GM23338 (cell line): Measurements from ENCODE around the gene PNPLA8. TPM values are rescaled to one million over a fixed set of nuclear protein-coding genes. Genes with fewer than 3 reads are reported as not detected.
"Not testable (repeated sequence)": the region's sequence is repeated elsewhere in the genome, so short reads cannot be mapped to it uniquely, and the experiment has no call there.

ENCODE experiments used
- ATAC-seq: fragments of 200-7000 bp; cut with Tn5 transposase; 3 replicates; pipeline ENCODE4 v1.9.1; 2020
- DNase-seq: peaks from one replicate; pipeline ENCODE4 v3.0.0-alpha.2; 2015; ENCODE audit warnings: low spot score
- H2AFZ ChIP-seq: fragments of 200-600 bp; sonication (generic); 2 replicates; pipeline ENCODE4 v1.8.0; 2016; ENCODE audit warnings: antibody characterized with exemption, mild to moderate bottlenecking, moderate library complexity
- H3F3A ChIP-seq: fragments of 200-600 bp; sonication (generic); replicated peaks from 2 replicates; pipeline ENCODE4 v1.8.0; 2017; ENCODE audit warnings: antibody characterized with exemption, mixed run types, low read depth
- H3K27ac ChIP-seq: fragments of 200-600 bp; sonication (generic); 2 replicates; pipeline ENCODE4 v1.6.1; 2016; ENCODE audit warnings: low read depth
- H3K27me3 ChIP-seq: fragments of 200-600 bp; sonication (generic); 2 replicates; pipeline ENCODE4 v1.8.0; 2016; ENCODE audit warnings: mild to moderate bottlenecking, mixed run types, moderate library complexity; ENCODE audit not compliant: insufficient read depth
- H3K36me3 ChIP-seq: fragments of 200-600 bp; sonication (generic); 2 replicates; pipeline ENCODE4 v1.8.0; 2016; ENCODE audit warnings: mild to moderate bottlenecking; ENCODE audit not compliant: insufficient read depth
- H3K4me1 ChIP-seq: fragments of 200-600 bp; sonication (generic); 2 replicates; pipeline ENCODE4 v1.8.0; 2016; ENCODE audit warnings: mild to moderate bottlenecking, moderate library complexity; ENCODE audit not compliant: insufficient read depth
- H3K4me2 ChIP-seq: fragments of 200-600 bp; sonication (generic); 2 replicates; pipeline ENCODE4 v1.7.1; 2017; ENCODE audit warnings: mixed run types
- H3K4me3 ChIP-seq: fragments of 200-600 bp; sonication (generic); 2 replicates; pipeline ENCODE4 v1.6.1; 2016; ENCODE audit warnings: mixed run types
- H3K79me2 ChIP-seq: fragments of 200-600 bp; sonication (generic); replicated peaks from 2 replicates; pipeline ENCODE4 v1.8.0; 2017; ENCODE audit warnings: mild to moderate bottlenecking; ENCODE audit not compliant: insufficient read depth
- H3K9me2 ChIP-seq: fragments of 200-600 bp; sonication (generic); 2 replicates; pipeline ENCODE4 v1.8.0; 2017; ENCODE audit not compliant: insufficient read depth
- H4K20me1 ChIP-seq: fragments of 200-600 bp; sonication (generic); replicated peaks from 2 replicates; pipeline ENCODE4 v1.8.0; 2017; ENCODE audit warnings: mild to moderate bottlenecking; ENCODE audit not compliant: insufficient read depth
- H3K27ac Mint-ChIP-seq: 2 replicates; pipeline ENCODE4 v1.8.0; 2020; ENCODE audit warnings: inconsistent platforms, mild to moderate bottlenecking, moderate library complexity, mixed read lengths
- H3K27me3 Mint-ChIP-seq: 3 replicates; pipeline ENCODE4 v1.8.0; 2022; ENCODE audit warnings: low read depth, mild to moderate bottlenecking, moderate library complexity, mixed read lengths, inconsistent platforms; ENCODE audit not compliant: insufficient read depth, poor library complexity
- H3K36me3 Mint-ChIP-seq: 3 replicates; pipeline ENCODE4 v1.8.0; 2021; ENCODE audit warnings: low read depth, mild to moderate bottlenecking, inconsistent platforms, moderate library complexity, mixed read lengths
- H3K4me1 Mint-ChIP-seq: 3 replicates; pipeline ENCODE4 v1.8.0; 2020; ENCODE audit warnings: mild to moderate bottlenecking, inconsistent platforms, mixed read lengths
- H3K4me3 Mint-ChIP-seq: 3 replicates; pipeline ENCODE4 v1.8.0; 2021; ENCODE audit warnings: moderate library complexity, mild to moderate bottlenecking, inconsistent platforms, mixed read lengths
- H3K9me3 Mint-ChIP-seq: 3 replicates; pipeline ENCODE4 v1.8.0; 2020; ENCODE audit warnings: moderate library complexity, mild to moderate bottlenecking, inconsistent platforms, mixed read lengths
- JUNB ChIP-seq: IDR thresholded peaks from one replicate; pipeline ENCODE4 v1.6.1; 2016; ENCODE audit warnings: antibody characterized with exemption; ENCODE audit not compliant: unreplicated experiment
- NANOG ChIP-seq: IDR thresholded peaks from 2 replicates; pipeline ENCODE4 v1.6.1; 2016; ENCODE audit warnings: antibody characterized with exemption, borderline replicate concordance
- POLR2AphosphoS5 ChIP-seq: IDR thresholded peaks from 2 replicates; pipeline ENCODE4 v1.6.1; 2016; ENCODE audit warnings: antibody characterized with exemption, low read depth
- polyA plus RNA-seq: library from polyadenylated mRNA; unstranded; fragments of >200 nt; fragmentation: Nextera tagmentation; extraction: Ambion mirVana; gene quantifications from 2 replicates; pipeline ENCODE4 v1.2.1, GENCODE V29; 2016
- total RNA-seq: library from RNA; depleted of rRNA; stranded (reverse); fragments of >200 nt; shearing (Covaris generic); gene quantifications from 2 replicates; pipeline ENCODE4 v1.2.3, GENCODE V29; 2014

Gene PNPLA8
- total and polyA plus RNA-seq, 2 experiments from 2014 or later = 12.5 to 13.6 TPM

DNA sequence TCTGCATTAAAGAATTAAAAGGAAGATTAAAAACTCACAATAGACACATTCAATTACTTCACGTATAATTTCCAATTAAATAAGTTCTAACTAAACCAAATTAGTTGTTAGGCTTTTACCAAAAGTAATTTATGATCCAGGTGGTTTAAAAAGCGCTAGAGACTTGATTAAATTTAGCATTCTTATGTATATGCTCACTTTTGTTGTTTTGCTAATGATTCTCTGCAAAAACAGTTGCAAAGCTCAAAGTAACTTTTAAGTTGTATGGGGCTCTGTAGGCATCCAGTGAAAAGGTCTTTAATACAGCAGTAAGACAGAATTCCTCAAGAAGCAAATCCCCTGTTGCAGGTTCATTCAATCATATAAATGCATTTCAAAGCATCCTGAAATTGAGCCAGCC is 15.5 kb upstream of the PNPLA8 start:
- H3K4me3 ChIP-seq = no peak overlapping the region
- peaks cover 8% of the 10 kb centered on the region; the same call in 1 of the 2 replicates for H3K4me1 ChIP-seq
- no peak overlapping the region for H2AFZ ChIP-seq
- H3K9me3 Mint-ChIP-seq = peaks cover 7% of the 10 kb centered on the region
- H3K9me2 ChIP-seq = no peaks in the 10 kb centered on the region
- peak overlapping the region; percentile 0; the same call in 1 of the 3 replicates for H3K4me3 Mint-ChIP-seq
- DNase-seq (peak; percentile 76), ATAC-seq (peak; percentile 88)
- H3F3A ChIP-seq = no peaks in the 10 kb centered on the region
- peaks cover 13% of the 10 kb centered on the region; the same call in 2 of the 3 replicates for H3K4me1 Mint-ChIP-seq
- no peaks in the 10 kb centered on the region for H3K27me3 ChIP-seq
- no peak overlapping the region for H3K27ac ChIP-seq
- no peak overlapping the region for H3K27ac Mint-ChIP-seq
- H3K36me3 Mint-ChIP-seq = peaks cover 5% of the 10 kb centered on the region; the same call in 2 of the 3 replicates
- no peaks in the 10 kb centered on the region for H3K36me3 ChIP-seq
- H3K27me3 Mint-ChIP-seq = peaks cover 2% of the 10 kb centered on the region
- TF ChIP-seq POLR2AphosphoS5 (no peak), NANOG (peak; percentile 67; the same call in 1 of the 2 replicates)
- peak overlapping the region; percentile 48 for H3K4me2 ChIP-seq
- no peaks in the 10 kb centered on the region for H3K79me2 ChIP-seq
- no peaks in the 10 kb centered on the region for H4K20me1 ChIP-seq

DNA sequence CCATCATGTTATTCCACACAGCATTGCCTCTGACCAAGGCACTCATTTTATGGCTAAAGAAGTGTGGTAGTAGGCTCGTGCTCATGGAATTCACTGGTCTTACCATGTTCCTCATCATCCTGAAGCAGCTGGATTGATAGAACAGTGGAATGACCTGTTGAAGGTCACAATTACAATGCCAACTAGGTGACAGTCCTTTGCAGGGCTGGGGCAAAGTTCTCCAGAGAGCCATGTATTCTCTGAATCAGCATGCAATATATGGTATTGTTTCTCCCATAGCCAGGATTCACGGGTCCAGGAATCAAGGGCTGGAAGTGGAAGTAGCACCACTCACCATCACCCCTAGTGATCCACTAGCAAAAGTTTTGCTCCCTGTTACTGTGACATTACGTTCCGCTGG is 12.8 kb upstream of the PNPLA8 start:
- H3K4me3 Mint-ChIP-seq, H3K27ac ChIP-seq, H3K27me3 ChIP-seq, H2AFZ ChIP-seq, H3K4me3 ChIP-seq, H3K79me2 ChIP-seq, DNase-seq, H3K4me2 ChIP-seq, ATAC-seq, H4K20me1 ChIP-seq, H3K27ac Mint-ChIP-seq, H3F3A ChIP-seq, H3K36me3 Mint-ChIP-seq, H3K36me3 ChIP-seq, H3K9me3 Mint-ChIP-seq, H3K9me2 ChIP-seq, H3K4me1 ChIP-seq, H3K27me3 Mint-ChIP-seq: not testable (repeated sequence)
- H3K4me1 Mint-ChIP-seq = peaks cover 13% of the 10 kb centered on the region; the same call in 2 of the 3 replicates

DNA sequence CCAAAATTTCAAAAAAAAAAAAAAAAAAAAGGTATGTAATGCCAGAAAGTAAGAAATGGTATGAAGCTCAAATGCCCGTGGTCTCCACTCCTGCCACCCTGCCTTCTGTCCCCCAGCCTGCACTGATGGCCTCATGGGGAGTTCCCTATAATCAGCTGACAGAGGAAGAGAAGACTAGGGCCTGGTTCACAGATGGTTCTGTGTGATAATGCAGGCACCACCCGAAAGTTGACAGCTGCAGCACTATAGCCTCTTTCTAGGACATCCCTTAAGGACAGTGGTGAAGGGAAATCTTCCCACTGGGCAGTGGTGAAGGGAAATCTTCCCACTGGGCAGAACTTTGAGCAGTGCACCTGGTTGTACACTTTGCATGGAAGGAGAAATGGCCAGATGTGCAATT is 12.3 kb upstream of the PNPLA8 start:
- not testable (repeated sequence) for H2AFZ ChIP-seq, ATAC-seq, H3K4me3 Mint-ChIP-seq, H3K36me3 ChIP-seq, H3K27me3 Mint-ChIP-seq, H3K4me2 ChIP-seq, H3K9me2 ChIP-seq, H3K27me3 ChIP-seq, H3K4me1 ChIP-seq, DNase-seq, H3F3A ChIP-seq, H3K9me3 Mint-ChIP-seq, H3K79me2 ChIP-seq, H3K36me3 Mint-ChIP-seq, H3K4me3 ChIP-seq, H4K20me1 ChIP-seq, H3K27ac Mint-ChIP-seq, H3K27ac ChIP-seq
- H3K4me1 Mint-ChIP-seq = peaks cover 13% of the 10 kb centered on the region; the same call in 2 of the 3 replicates

DNA sequence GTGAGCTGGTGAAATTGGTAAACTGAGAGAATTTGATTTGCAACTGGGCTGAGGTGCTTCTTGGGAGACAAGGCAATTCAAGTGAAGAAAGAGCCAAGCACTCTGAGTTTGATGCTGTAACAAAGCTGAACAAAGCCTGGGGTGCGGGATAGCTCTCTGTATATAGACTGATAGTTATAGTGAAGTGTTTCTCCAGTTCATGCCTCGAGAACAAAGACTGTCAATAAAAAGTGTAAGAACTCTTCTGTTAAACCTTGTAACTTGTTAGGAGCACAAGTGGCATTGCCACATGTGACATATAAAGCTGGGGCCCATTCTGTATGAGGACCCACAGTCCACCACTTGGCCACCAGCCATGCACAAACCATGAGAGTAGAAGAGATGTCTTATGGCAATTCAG is 11.3 kb upstream of the PNPLA8 start:
- Mint-ChIP-seq H3K36me3 (peaks cover 5% of the 10 kb centered on the region; the same call in 2 of the 3 replicates), H3K27ac (no peak overlapping the region), H3K4me3 (no peak overlapping the region), H3K9me3 (peaks cover 7% of the 10 kb centered on the region), H3K27me3 (no peaks in the 10 kb centered on the region), H3K4me1 (peaks cover 11% of the 10 kb centered on the region; the same call in 2 of the 3 replicates)
- TF ChIP-seq JUNB (no peak), POLR2AphosphoS5 (no peak)
- no peaks in the 10 kb centered on the region for H3K79me2 ChIP-seq
- H3F3A ChIP-seq = no peaks in the 10 kb centered on the region
- H3K9me2 ChIP-seq = no peaks in the 10 kb centered on the region
- H3K36me3 ChIP-seq = no peaks in the 10 kb centered on the region
- H3K27me3 ChIP-seq = no peaks in the 10 kb centered on the region
- DNase-seq (no peak), ATAC-seq (no peak)
- H3K27ac ChIP-seq = no peak overlapping the region
- 0 out of 2 replicates have a peak, but pooled peaks cover 4% of the 10 kb centered on the region for H3K4me1 ChIP-seq
- no peak overlapping the region for H3K4me2 ChIP-seq
- no peak overlapping the region for H2AFZ ChIP-seq
- H3K4me3 ChIP-seq = no peak overlapping the region
- H4K20me1 ChIP-seq = no peaks in the 10 kb centered on the region
